DND-41 (cell line): ENCODE measurements around the gene CYB561A3.

Experiments
- ATAC-seq: fragments of 200-7000 bp; cut with Tn5 transposase; 3 replicates; pipeline ENCODE4 v1.9.1; 2021; ENCODE audit warnings: low read depth; ENCODE audit not compliant: insufficient read depth
- DNase-seq: peaks from one replicate; pipeline ENCODE4 v3.0.0-alpha.2; 2020
- H2AFZ ChIP-seq: 2 replicates; pipeline ENCODE4 v1.6.0; 2012; ENCODE audit warnings: low read depth, low read length
- H3K27ac ChIP-seq: 2 replicates; pipeline ENCODE4 v1.5.1; 2012; ENCODE audit warnings: low read length, inconsistent platforms
- H3K27me3 ChIP-seq: fragments of 200-600 bp; sonication (generic); 2 replicates; pipeline ENCODE4 v1.6.0; 2012; ENCODE audit warnings: low read length, mild to moderate bottlenecking, inconsistent platforms; ENCODE audit not compliant: insufficient read depth, poor library complexity
- H3K36me3 ChIP-seq: 2 replicates; pipeline ENCODE4 v1.5.1; 2012; ENCODE audit warnings: low read length, inconsistent platforms; ENCODE audit not compliant: insufficient read depth
- H3K4me1 ChIP-seq: 2 replicates; pipeline ENCODE4 v1.5.1; 2012; ENCODE audit warnings: mild to moderate bottlenecking, low read length; ENCODE audit not compliant: insufficient read depth
- H3K4me2 ChIP-seq: 2 replicates; pipeline ENCODE4 v1.6.0; 2012; ENCODE audit warnings: mild to moderate bottlenecking, moderate library complexity, low read length, inconsistent platforms; ENCODE audit not compliant: insufficient read depth
- H3K4me3 ChIP-seq, 2 experiments: fragments of 200-600 bp in 1 of 2; shearing (Covaris generic) in 1 of 2; 2 replicates each; pipeline ENCODE4 v1.5.1; 2012 to 2016; ENCODE audit warnings: inconsistent platforms in 2 of 2, low read length in 2 of 2, mild to moderate bottlenecking in 2 of 2, low read depth in 1 of 2, moderate library complexity in 1 of 2
- H3K79me2 ChIP-seq: 2 replicates; pipeline ENCODE4 v1.6.0; 2012; ENCODE audit warnings: low read length, inconsistent platforms; ENCODE audit not compliant: insufficient read depth
- H3K9ac ChIP-seq: 2 replicates; pipeline ENCODE4 v1.6.0; 2012; ENCODE audit warnings: low read depth, mild to moderate bottlenecking, inconsistent platforms, low read length, moderate library complexity
- H3K9me3 ChIP-seq: 2 replicates; pipeline ENCODE4 v1.5.1; 2012; ENCODE audit warnings: low read length, moderate library complexity, mild to moderate bottlenecking, inconsistent platforms; ENCODE audit not compliant: insufficient read depth, severe bottlenecking
- H4K20me1 ChIP-seq: 2 replicates; pipeline ENCODE4 v1.6.0; 2012; ENCODE audit warnings: low read length; ENCODE audit not compliant: insufficient read depth
- EZH2 ChIP-seq: IDR thresholded peaks from 3 replicates; pipeline ENCODE4 v1.6.1; 2012; ENCODE audit warnings: borderline replicate concordance, low read depth, mild to moderate bottlenecking, moderate library complexity, low read length, inconsistent platforms; ENCODE audit not compliant: severe bottlenecking
- TF ChIP-seq, protein P1 (sequence below): IDR thresholded peaks from 2 replicates; pipeline ENCODE4 v1.5.1; 2012; ENCODE audit warnings: borderline replicate concordance, low read length, moderate library complexity, mild to moderate bottlenecking; ENCODE audit not compliant: poor library complexity, severe bottlenecking; ENCODE audit errors: extremely low read depth

CYB561A3 gene

GRCh38 chr11:61309739-61310138 lies 51.9 kb downstream of the CYB561A3 start:
- Histone ChIP-seq H3K9me3 (no peaks in the 10 kb centered on the region), H3K4me1 (no peaks in the 10 kb centered on the region), H3K4me2 (no peak overlapping the region), H3K27ac (no peak overlapping the region), H3K4me3 (no peak overlapping the region), H2AFZ (no peak overlapping the region), H3K27me3 (no peaks in the 10 kb centered on the region), H4K20me1 (peaks cover 18% of the 10 kb centered on the region; the same call in 1 of the 2 replicates), H3K79me2 (no peaks in the 10 kb centered on the region), H3K9ac (no peak overlapping the region), H3K36me3 (peaks cover 99% of the 10 kb centered on the region)
- DNase-seq (no peak), ATAC-seq (no peak)
- no peak for TF ChIP-seq EZH2
- TF ChIP-seq, protein P1, sequence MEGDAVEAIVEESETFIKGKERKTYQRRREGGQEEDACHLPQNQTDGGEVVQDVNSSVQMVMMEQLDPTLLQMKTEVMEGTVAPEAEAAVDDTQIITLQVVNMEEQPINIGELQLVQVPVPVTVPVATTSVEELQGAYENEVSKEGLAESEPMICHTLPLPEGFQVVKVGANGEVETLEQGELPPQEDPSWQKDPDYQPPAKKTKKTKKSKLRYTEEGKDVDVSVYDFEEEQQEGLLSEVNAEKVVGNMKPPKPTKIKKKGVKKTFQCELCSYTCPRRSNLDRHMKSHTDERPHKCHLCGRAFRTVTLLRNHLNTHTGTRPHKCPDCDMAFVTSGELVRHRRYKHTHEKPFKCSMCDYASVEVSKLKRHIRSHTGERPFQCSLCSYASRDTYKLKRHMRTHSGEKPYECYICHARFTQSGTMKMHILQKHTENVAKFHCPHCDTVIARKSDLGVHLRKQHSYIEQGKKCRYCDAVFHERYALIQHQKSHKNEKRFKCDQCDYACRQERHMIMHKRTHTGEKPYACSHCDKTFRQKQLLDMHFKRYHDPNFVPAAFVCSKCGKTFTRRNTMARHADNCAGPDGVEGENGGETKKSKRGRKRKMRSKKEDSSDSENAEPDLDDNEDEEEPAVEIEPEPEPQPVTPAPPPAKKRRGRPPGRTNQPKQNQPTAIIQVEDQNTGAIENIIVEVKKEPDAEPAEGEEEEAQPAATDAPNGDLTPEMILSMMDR: no peak

DNA sequence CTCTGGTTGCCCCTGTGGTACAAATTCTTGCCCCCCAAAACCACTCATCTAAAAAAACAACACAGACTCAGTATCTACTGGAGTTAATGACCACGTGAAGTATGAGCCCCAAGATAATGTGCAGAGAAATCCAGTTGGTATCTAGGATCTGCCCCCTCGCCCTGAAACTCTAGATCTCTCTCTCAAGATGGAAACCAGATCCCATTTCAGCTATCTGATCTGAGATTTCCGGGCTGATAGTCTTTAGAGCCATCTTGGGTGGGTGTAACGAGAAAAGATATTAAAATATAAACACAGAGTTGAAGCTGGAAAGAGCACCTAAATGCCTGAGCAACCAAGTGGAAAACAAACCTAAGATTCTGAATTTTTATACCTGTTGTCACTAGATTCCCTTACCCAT lies 52.5 kb downstream of the CYB561A3 start:
- peaks cover 97% of the 10 kb centered on the region for H3K36me3 ChIP-seq
- DNase-seq (no peak), ATAC-seq (no peak)
- no peak overlapping the region for H3K4me2 ChIP-seq
- H3K9ac ChIP-seq: no peak overlapping the region
- H2AFZ ChIP-seq: no peak overlapping the region
- TF ChIP-seq EZH2: no peak
- TF ChIP-seq, protein P1: no peak
- H3K27ac ChIP-seq: no peak overlapping the region
- no peaks in the 10 kb centered on the region for H3K79me2 ChIP-seq
- H4K20me1 ChIP-seq: peaks cover 18% of the 10 kb centered on the region; the same call in 1 of the 2 replicates
- no peaks in the 10 kb centered on the region for H3K27me3 ChIP-seq
- H3K4me3 ChIP-seq: no peak overlapping the region
- no peaks in the 10 kb centered on the region for H3K9me3 ChIP-seq
- no peaks in the 10 kb centered on the region for H3K4me1 ChIP-seq

- Histone ChIP-seq H2AFZ (no peak overlapping the region), H3K79me2 (no peaks in the 10 kb centered on the region), H3K9me3 (no peaks in the 10 kb centered on the region), H3K4me2 (no peak overlapping the region), H4K20me1 (peaks cover 22% of the 10 kb centered on the region; the same call in 1 of the 2 replicates), H3K27ac (no peak overlapping the region), H3K27me3 (no peaks in the 10 kb centered on the region), H3K9ac (no peak overlapping the region), H3K36me3 (peaks cover 97% of the 10 kb centered on the region), H3K4me1 (no peaks in the 10 kb centered on the region), H3K4me3 (no peak overlapping the region)
- ATAC-seq: peak; percentile 49; the same call in 2 of the 3 replicates
- DNase-seq: no peak
- no peak for TF ChIP-seq EZH2
- TF ChIP-seq, protein P1: no peak
Measured at GRCh38 chr11:61307354-61307753, 54.3 kb downstream of the CYB561A3 start.

DNA sequence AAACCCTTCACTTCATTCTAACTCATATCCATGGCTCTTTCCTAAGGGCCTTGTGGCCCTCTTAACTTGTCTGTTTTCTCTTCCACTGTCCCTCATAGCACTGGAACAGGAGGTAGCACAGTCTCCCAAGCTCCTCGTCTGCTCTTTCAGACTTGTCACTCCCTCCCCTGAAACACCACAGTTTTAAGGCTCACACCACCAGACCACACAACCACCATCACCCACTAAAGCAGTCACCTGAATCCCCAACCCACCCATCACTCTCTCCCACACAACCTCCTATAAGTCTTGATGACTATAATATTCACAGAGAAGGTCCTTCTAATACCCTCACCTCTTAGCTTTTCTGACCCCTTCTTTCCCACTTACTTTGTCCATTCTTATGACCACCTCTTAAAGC lies 55.5 kb downstream of the CYB561A3 start:
- H3K9me3 ChIP-seq: no peaks in the 10 kb centered on the region
- no peak overlapping the region for H3K4me2 ChIP-seq
- TF ChIP-seq, protein P1: no peak
- TF ChIP-seq EZH2: no peak
- no peak overlapping the region for H3K9ac ChIP-seq
- no peak overlapping the region for H2AFZ ChIP-seq
- DNase-seq (no peak), ATAC-seq (no peak)
- no peak overlapping the region for H3K4me3 ChIP-seq
- peaks cover 22% of the 10 kb centered on the region; the same call in 1 of the 2 replicates for H4K20me1 ChIP-seq
- H3K79me2 ChIP-seq: no peaks in the 10 kb centered on the region
- no peaks in the 10 kb centered on the region for H3K27me3 ChIP-seq
- no peaks in the 10 kb centered on the region for H3K4me1 ChIP-seq
- no peak overlapping the region for H3K27ac ChIP-seq
- H3K36me3 ChIP-seq: peaks cover 97% of the 10 kb centered on the region
